ENCODE data around the gene TMEM132E. TPM values are rescaled to one million over a fixed set of nuclear protein-coding genes. Genes with fewer than 3 reads are reported as not detected.
A peak's percentile ranks its signal among the peaks of the same experiment; 100 is the strongest.

TMEM132E gene
- total RNA-seq, 1 donor from 2014 or later: not detected

GRCh38 chr17:34556931-34557330 is 22.5 kb upstream of the TMEM132E start:
- Mint-ChIP-seq H3K4me3 (no peak overlapping the region), H3K36me3 (ENCODE audit: low read depth) (no peaks in the 10 kb centered on the region), H3K9me3 (no peaks in the 10 kb centered on the region), H3K27ac (no peak overlapping the region), H3K4me1 (no peaks in the 10 kb centered on the region), H3K27me3 (peaks cover 10% of the 10 kb centered on the region)
- no peak for DNase-seq
- intact Hi-C loops (cut with micrococcal nuclease): no loop called here

GRCh38 chr17:34561328-34561727 is 18.1 kb upstream of the TMEM132E start:
- Mint-ChIP-seq H3K9me3 (no peaks in the 10 kb centered on the region), H3K4me3 (no peak overlapping the region), H3K36me3 (ENCODE audit: low read depth) (no peaks in the 10 kb centered on the region), H3K27me3 (peaks cover 14% of the 10 kb centered on the region), H3K27ac (no peak overlapping the region), H3K4me1 (no peaks in the 10 kb centered on the region)
- intact Hi-C loops (cut with micrococcal nuclease): no loop called here
- DNase-seq: no peak

GRCh38 chr17:34562387-34562786 is 17.0 kb upstream of the TMEM132E start:
- Mint-ChIP-seq H3K27ac (no peak overlapping the region), H3K27me3 (peaks cover 14% of the 10 kb centered on the region), H3K4me1 (no peaks in the 10 kb centered on the region), H3K9me3 (no peaks in the 10 kb centered on the region), H3K36me3 (ENCODE audit: low read depth) (no peaks in the 10 kb centered on the region), H3K4me3 (no peak overlapping the region)
- DNase-seq: peak; percentile 56
- intact Hi-C loops (cut with micrococcal nuclease): no loop called here

GRCh38 chr17:34565713-34566112 is 13.7 kb upstream of the TMEM132E start:
- DNase-seq: no peak
- Mint-ChIP-seq H3K4me1 (no peaks in the 10 kb centered on the region), H3K36me3 (ENCODE audit: low read depth) (no peaks in the 10 kb centered on the region), H3K27ac (no peak overlapping the region), H3K9me3 (no peaks in the 10 kb centered on the region), H3K27me3 (peaks cover 17% of the 10 kb centered on the region), H3K4me3 (no peak overlapping the region)
- intact Hi-C loops (cut with micrococcal nuclease): no loop called here

GRCh38 chr17:34566201-34566600 is 13.2 kb upstream of the TMEM132E start:
- no peaks in the 10 kb centered on the region for H3K4me1 Mint-ChIP-seq
- intact Hi-C loops (cut with micrococcal nuclease): no loop called here
- no peaks in the 10 kb centered on the region for H3K36me3 Mint-ChIP-seq (ENCODE audit: low read depth)
- H3K9me3 Mint-ChIP-seq: no peaks in the 10 kb centered on the region
- no peak for DNase-seq
- H3K27ac Mint-ChIP-seq: no peak overlapping the region
- H3K4me3 Mint-ChIP-seq: no peak overlapping the region
- peaks cover 17% of the 10 kb centered on the region for H3K27me3 Mint-ChIP-seq

GRCh38 chr17:34566873-34567272 is 12.5 kb upstream of the TMEM132E start:
- H3K36me3 Mint-ChIP-seq (ENCODE audit: low read depth): no peaks in the 10 kb centered on the region
- no peaks in the 10 kb centered on the region for H3K9me3 Mint-ChIP-seq
- H3K27me3 Mint-ChIP-seq: peaks cover 18% of the 10 kb centered on the region
- intact Hi-C loops (cut with micrococcal nuclease): no loop called here
- H3K4me1 Mint-ChIP-seq: no peaks in the 10 kb centered on the region
- DNase-seq: no peak
- no peak overlapping the region for H3K27ac Mint-ChIP-seq
- no peak overlapping the region for H3K4me3 Mint-ChIP-seq

- Mint-ChIP-seq H3K27me3 (peaks cover 24% of the 10 kb centered on the region), H3K9me3 (no peaks in the 10 kb centered on the region)
These were observed 11.5 kb upstream of the TMEM132E start for GRCh38 chr17:34567691-34568465.

GRCh38 chr17:34568953-34569352 is 10.4 kb upstream of the TMEM132E start:
- Mint-ChIP-seq H3K27me3 (peaks cover 24% of the 10 kb centered on the region), H3K4me3 (no peak overlapping the region), H3K27ac (no peak overlapping the region), H3K36me3 (ENCODE audit: low read depth) (no peaks in the 10 kb centered on the region), H3K4me1 (no peaks in the 10 kb centered on the region), H3K9me3 (no peaks in the 10 kb centered on the region)
- intact Hi-C loops (cut with micrococcal nuclease): no loop called here
- DNase-seq: no peak

More at GRCh38 chr17:34567691-34568465, 11.5 kb upstream of the TMEM132E start:
- intact Hi-C loops (cut with micrococcal nuclease): no loop called here
- no peak for DNase-seq
- no peak overlapping the region for H3K27ac Mint-ChIP-seq
- no peaks in the 10 kb centered on the region for H3K4me1 Mint-ChIP-seq
- no peaks in the 10 kb centered on the region for H3K36me3 Mint-ChIP-seq (ENCODE audit: low read depth)
- H3K4me3 Mint-ChIP-seq: no peak overlapping the region

GRCh38 chr17:34569591-34569990 is 9.8 kb upstream of the TMEM132E start:
- no peak for DNase-seq
- Mint-ChIP-seq H3K27me3 (peaks cover 26% of the 10 kb centered on the region), H3K36me3 (ENCODE audit: low read depth) (no peaks in the 10 kb centered on the region), H3K4me3 (no peak overlapping the region), H3K4me1 (no peaks in the 10 kb centered on the region), H3K9me3 (no peaks in the 10 kb centered on the region), H3K27ac (no peak overlapping the region)
- intact Hi-C loops (cut with micrococcal nuclease): no loop called here

GRCh38 chr17:34570506-34570905 is 8.9 kb upstream of the TMEM132E start:
- no peak for DNase-seq
- no peaks in the 10 kb centered on the region for H3K36me3 Mint-ChIP-seq (ENCODE audit: low read depth)
- peaks cover 30% of the 10 kb centered on the region for H3K27me3 Mint-ChIP-seq
- no peaks in the 10 kb centered on the region for H3K4me1 Mint-ChIP-seq
- H3K4me3 Mint-ChIP-seq: no peak overlapping the region
- H3K27ac Mint-ChIP-seq: no peak overlapping the region
- H3K9me3 Mint-ChIP-seq: no peaks in the 10 kb centered on the region
- intact Hi-C loops (cut with micrococcal nuclease): no loop called here

GRCh38 chr17:34571428-34572130 is 7.8 kb upstream of the TMEM132E start:
- no peak overlapping the region for H3K27ac Mint-ChIP-seq
- H3K4me3 Mint-ChIP-seq: no peak overlapping the region
- H3K9me3 Mint-ChIP-seq: no peaks in the 10 kb centered on the region
- intact Hi-C loops (cut with micrococcal nuclease): no loop called here
- no peaks in the 10 kb centered on the region for H3K36me3 Mint-ChIP-seq (ENCODE audit: low read depth)
- no peak for DNase-seq
- peaks cover 36% of the 10 kb centered on the region for H3K27me3 Mint-ChIP-seq
- H3K4me1 Mint-ChIP-seq: no peaks in the 10 kb centered on the region

- H3K27ac Mint-ChIP-seq: no peak overlapping the region
- peaks cover 45% of the 10 kb centered on the region for H3K27me3 Mint-ChIP-seq
- H3K9me3 Mint-ChIP-seq: no peaks in the 10 kb centered on the region
- intact Hi-C loops (cut with micrococcal nuclease): no loop called here
- H3K4me3 Mint-ChIP-seq: no peak overlapping the region
- no peaks in the 10 kb centered on the region for H3K36me3 Mint-ChIP-seq (ENCODE audit: low read depth)
- no peak for DNase-seq
- no peaks in the 10 kb centered on the region for H3K4me1 Mint-ChIP-seq
These were observed 6.9 kb upstream of the TMEM132E start for GRCh38 chr17:34572483-34572882.

- H3K9me3 Mint-ChIP-seq: no peaks in the 10 kb centered on the region
- H3K36me3 Mint-ChIP-seq (ENCODE audit: low read depth): no peaks in the 10 kb centered on the region
- H3K4me3 Mint-ChIP-seq: no peak overlapping the region
- intact Hi-C loops (cut with micrococcal nuclease): no loop called here
- no peak for DNase-seq
- no peak overlapping the region for H3K27ac Mint-ChIP-seq
- peaks cover 5% of the 10 kb centered on the region for H3K4me1 Mint-ChIP-seq
- peaks cover 64% of the 10 kb centered on the region for H3K27me3 Mint-ChIP-seq
These were observed 4.2 kb upstream of the TMEM132E start for GRCh38 chr17:34575182-34575581.

- H3K4me3 Mint-ChIP-seq: no peak overlapping the region
- no peak for DNase-seq
- intact Hi-C loops (cut with micrococcal nuclease): no loop called here
- H3K4me1 Mint-ChIP-seq: peaks cover 5% of the 10 kb centered on the region
- H3K9me3 Mint-ChIP-seq: no peaks in the 10 kb centered on the region
- no peak overlapping the region for H3K27ac Mint-ChIP-seq
- H3K27me3 Mint-ChIP-seq: peaks cover 66% of the 10 kb centered on the region
- no peaks in the 10 kb centered on the region for H3K36me3 Mint-ChIP-seq (ENCODE audit: low read depth)
These were observed 1.4 kb upstream of the TMEM132E start for GRCh38 chr17:34578016-34578415.

Data from activated CD4-positive, alpha-beta T cell treated with anti-CD3 and anti-CD28 coated beads, Interleukin-2, amount 10 ng/mL, durations not matched to agents 24 days and 14 days (primary cell).